PFSK-1 (cell line): ENCODE results near the gene DDX24.

Experiments
- FOXP2 ChIP-seq: optimal IDR thresholded peaks from 2 replicates; pipeline ENCODE3; 2011; ENCODE audit warnings: borderline replicate concordance, control low read depth, inconsistent platforms; ENCODE audit not compliant: insufficient read depth; ENCODE audit errors: extremely low read length, extremely low read depth
- POLR2AphosphoS5 ChIP-seq: IDR thresholded peaks from 2 replicates; pipeline ENCODE4 v1.6.1; 2012; ENCODE audit warnings: low read depth, mild to moderate bottlenecking, control low read depth, low read length, moderate library complexity
- SIN3A ChIP-seq: IDR thresholded peaks from 2 replicates; pipeline ENCODE4 v1.6.1; 2012; ENCODE audit warnings: mild to moderate bottlenecking, low read length, moderate library complexity, borderline replicate concordance; ENCODE audit not compliant: insufficient read depth
- TAF1 ChIP-seq: IDR thresholded peaks from 2 replicates; pipeline ENCODE4 v1.6.1; 2012; ENCODE audit warnings: low read length, control low read depth, borderline replicate concordance; ENCODE audit not compliant: insufficient read depth
- TF ChIP-seq, protein P1 (sequence below), 2 experiments: IDR thresholded peaks; 2 replicates each; pipeline versions ENCODE4 v1.6.1 to v1.8.0; 2011 to 2012; ENCODE audit warnings: low read depth in 2 of 2, low read length in 2 of 2, control low read depth in 1 of 2, inconsistent platforms in 1 of 2, mild to moderate bottlenecking in 1 of 2, moderate library complexity in 1 of 2; ENCODE audit not compliant: insufficient read depth in 1 of 2

Gene DDX24

DNA sequence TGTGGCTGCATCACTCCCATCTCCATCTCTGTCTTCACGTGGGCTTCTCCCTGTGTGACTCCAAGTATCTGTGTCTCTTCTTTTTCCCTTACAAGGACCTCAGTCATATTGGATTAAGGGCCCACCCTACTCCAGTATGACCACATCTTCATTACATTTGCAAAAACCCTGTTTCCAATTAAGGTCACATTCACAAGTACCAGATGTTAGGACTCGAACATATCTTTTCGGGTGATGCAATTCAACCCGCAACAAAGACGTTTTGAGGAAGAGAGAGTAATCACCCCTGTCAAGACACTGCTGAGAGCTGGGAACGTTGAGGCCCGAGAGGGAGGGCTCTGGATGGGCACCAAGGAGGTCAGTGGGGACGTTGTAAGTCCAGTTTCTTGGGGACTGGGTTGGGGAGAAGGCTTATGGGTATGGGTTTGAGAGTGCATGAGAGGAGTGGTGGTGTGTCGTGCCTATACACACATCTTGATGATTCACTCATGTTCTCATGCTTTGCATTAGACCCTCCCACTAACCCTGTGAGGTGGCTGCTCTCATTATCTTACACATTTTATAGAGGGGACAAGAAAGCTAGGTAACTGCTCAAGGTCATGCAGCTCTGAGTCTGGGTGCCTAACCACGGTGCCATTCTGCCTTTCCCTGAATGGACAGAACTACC, 17.5 kb upstream of the DDX24 start:
- TF ChIP-seq POLR2AphosphoS5 (no peak), FOXP2 (no peak)
- TF ChIP-seq, protein P1, sequence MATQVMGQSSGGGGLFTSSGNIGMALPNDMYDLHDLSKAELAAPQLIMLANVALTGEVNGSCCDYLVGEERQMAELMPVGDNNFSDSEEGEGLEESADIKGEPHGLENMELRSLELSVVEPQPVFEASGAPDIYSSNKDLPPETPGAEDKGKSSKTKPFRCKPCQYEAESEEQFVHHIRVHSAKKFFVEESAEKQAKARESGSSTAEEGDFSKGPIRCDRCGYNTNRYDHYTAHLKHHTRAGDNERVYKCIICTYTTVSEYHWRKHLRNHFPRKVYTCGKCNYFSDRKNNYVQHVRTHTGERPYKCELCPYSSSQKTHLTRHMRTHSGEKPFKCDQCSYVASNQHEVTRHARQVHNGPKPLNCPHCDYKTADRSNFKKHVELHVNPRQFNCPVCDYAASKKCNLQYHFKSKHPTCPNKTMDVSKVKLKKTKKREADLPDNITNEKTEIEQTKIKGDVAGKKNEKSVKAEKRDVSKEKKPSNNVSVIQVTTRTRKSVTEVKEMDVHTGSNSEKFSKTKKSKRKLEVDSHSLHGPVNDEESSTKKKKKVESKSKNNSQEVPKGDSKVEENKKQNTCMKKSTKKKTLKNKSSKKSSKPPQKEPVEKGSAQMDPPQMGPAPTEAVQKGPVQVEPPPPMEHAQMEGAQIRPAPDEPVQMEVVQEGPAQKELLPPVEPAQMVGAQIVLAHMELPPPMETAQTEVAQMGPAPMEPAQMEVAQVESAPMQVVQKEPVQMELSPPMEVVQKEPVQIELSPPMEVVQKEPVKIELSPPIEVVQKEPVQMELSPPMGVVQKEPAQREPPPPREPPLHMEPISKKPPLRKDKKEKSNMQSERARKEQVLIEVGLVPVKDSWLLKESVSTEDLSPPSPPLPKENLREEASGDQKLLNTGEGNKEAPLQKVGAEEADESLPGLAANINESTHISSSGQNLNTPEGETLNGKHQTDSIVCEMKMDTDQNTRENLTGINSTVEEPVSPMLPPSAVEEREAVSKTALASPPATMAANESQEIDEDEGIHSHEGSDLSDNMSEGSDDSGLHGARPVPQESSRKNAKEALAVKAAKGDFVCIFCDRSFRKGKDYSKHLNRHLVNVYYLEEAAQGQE (IDR thresholded peaks at IDR 0.05; ENCODE audit: insufficient read depth in 1 of 2, low read depth in 2 of 2, low read length in 2 of 2), result no peak

DNA sequence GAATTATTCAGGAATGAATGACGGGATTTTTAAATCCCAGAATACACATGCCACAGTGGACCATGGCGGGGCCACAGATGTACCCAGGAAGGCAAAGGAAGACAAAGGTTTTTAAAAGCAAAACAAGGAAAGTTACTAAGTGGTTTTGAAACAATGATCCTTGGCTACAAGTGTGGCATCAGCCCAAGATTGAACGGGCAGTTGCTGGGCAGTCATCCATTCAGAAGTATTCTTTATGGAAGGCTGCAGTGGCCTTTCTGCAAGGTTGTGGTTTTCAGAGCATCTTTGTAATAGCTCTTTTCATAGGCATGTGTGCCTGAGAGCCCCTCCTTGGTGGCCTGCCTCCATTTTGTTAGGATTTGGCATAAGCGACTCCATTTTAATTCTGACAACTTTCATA, 16.1 kb upstream of the DDX24 start:
- TF ChIP-seq TAF1, result no peak
- TF ChIP-seq SIN3A, result no peak
- TF ChIP-seq FOXP2, result no peak
- no peak for TF ChIP-seq POLR2AphosphoS5
- TF ChIP-seq, protein P1 (IDR thresholded peaks at IDR 0.05; ENCODE audit: insufficient read depth in 1 of 2, low read depth in 2 of 2, low read length in 2 of 2), result no peak

DNA sequence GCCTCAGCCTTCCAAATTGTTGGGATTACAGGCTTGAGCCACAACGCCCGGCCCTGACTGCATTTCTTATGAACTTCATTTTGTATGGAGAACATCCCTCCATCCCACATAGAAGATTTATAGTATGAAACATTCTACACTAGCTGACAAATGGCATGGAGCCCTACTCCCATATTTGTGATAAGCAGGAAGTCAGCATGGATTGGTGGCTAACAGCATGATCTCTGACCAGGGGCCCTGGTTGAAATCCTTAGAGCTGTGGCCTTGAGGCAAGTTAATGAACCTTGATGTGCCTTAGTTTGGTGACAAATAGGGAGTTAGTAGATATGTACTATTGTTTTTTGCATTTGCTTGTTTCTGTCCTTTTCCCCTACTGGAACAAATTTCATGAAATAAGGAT, 12.4 kb upstream of the DDX24 start:
- TF ChIP-seq TAF1 (no peak), SIN3A (no peak), POLR2AphosphoS5 (no peak), FOXP2 (no peak)
- TF ChIP-seq, protein P1 (IDR thresholded peaks at IDR 0.05; ENCODE audit: insufficient read depth in 1 of 2, low read depth in 2 of 2, low read length in 2 of 2), result no peak

DNA sequence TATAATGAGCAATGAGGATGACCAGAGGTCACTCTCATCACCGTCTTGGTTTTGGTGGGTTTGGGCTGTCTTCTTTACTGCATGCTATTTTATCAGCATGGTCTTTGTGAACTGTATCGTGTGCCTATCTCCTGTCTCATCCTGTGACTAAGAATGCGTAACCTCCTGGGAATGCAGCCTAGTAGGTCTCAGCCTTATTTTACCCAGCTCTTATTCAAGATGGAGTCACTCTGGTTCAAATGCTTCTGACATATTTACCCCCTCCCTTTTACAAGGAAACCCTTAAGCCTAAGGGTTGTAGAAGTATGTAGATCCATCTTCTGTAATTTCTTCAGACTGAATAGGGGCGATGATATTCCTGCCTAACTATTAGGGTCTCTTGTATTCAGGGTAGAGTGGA, 8.5 kb upstream of the DDX24 start:
- TF ChIP-seq FOXP2 (no peak), TAF1 (no peak), SIN3A (no peak), POLR2AphosphoS5 (no peak)
- TF ChIP-seq, protein P1 (IDR thresholded peaks at IDR 0.05; ENCODE audit: insufficient read depth in 1 of 2, low read depth in 2 of 2, low read length in 2 of 2), result no peak

DNA sequence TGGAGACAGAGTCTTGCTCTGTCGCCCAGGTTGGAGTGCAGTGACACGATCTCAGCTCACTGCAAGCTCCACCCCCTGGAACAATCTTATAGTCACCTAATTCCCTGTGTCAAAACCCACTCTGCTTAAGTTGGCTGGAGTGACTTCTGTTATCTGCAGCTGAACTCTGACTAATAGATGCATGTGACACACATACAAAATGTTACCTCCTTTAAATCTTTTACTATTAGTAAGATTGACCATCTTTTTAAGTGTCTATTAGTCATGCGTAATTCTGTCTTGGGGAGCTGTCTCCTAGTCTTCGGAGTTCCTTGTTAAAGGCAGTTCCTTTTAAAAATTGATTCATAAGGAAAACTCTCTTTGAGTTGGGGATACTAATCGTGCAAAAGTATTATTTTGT, 7.5 kb upstream of the DDX24 start:
- TF ChIP-seq FOXP2, result no peak
- TF ChIP-seq TAF1, result no peak
- TF ChIP-seq POLR2AphosphoS5, result no peak
- TF ChIP-seq SIN3A, result no peak
- TF ChIP-seq, protein P1 (IDR thresholded peaks at IDR 0.05; ENCODE audit: insufficient read depth in 1 of 2, low read depth in 2 of 2, low read length in 2 of 2), result no peak
